GM19455 (cell line): ENCODE results near the gene NRL.
"Not testable (repeated sequence)": the region's sequence is repeated elsewhere in the genome, so short reads cannot be mapped to it uniquely, and the experiment has no call there.

Experiments used
- ATAC-seq: cut with Tn5 transposase; IDR thresholded peaks from one replicate; pipeline ENCODE4 v1.9.1; 2021; ENCODE audit not compliant: unreplicated experiment

The NRL gene

GRCh38 chr14:24127673-24128072, 12.9 kb upstream of the NRL start:
- ATAC-seq, result no peak

GRCh38 chr14:24126939-24127338, 12.2 kb upstream of the NRL start:
- no peak for ATAC-seq

GRCh38 chr14:24123424-24124417, 9.0 kb upstream of the NRL start:
- no peak for ATAC-seq

DNA sequence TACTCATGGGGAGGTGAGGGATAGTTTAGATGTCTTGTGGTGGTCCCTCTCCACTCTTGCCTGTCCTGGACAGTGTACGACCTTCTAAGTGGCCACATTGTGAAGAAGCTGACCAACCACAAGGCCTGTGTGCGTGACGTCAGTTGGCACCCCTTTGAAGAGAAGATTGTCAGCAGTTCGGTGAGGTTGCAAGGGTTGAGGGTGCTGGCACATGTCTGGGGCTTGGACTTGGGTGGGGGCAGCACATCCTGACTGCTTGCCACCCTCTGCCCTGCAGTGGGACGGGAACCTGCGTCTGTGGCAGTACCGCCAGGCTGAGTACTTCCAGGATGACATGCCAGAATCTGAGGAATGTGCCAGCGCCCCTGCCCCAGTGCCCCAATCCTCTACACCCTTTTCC, 8.1 kb upstream of the NRL start:
- ATAC-seq, result no peak

GRCh38 chr14:24122416-24122815, 7.7 kb upstream of the NRL start:
- ATAC-seq, result no peak

GRCh38 chr14:24121210-24121609, 6.5 kb upstream of the NRL start:
- ATAC-seq, result no peak

DNA sequence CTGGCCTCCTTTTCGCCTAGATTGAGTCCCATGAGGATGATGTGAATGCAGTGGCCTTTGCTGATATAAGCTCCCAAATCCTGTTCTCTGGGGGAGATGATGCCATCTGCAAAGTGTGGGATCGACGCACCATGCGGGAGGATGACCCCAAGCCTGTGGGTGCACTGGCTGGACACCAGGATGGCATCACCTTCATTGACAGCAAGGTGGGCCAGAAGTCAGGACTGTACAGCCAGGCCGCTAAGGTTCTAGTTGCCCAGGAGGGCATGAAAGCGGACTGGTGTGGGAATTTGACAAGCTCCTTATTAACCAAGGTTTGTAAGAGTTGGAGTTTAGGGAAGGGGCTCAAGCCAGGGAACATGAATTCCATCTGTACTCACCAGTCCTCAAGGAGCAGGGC, 4.9 kb upstream of the NRL start:
- ATAC-seq, result no peak

- no peak for ATAC-seq
Observed at GRCh38 chr14:24117179-24117578, 2.4 kb upstream of the NRL start.

DNA sequence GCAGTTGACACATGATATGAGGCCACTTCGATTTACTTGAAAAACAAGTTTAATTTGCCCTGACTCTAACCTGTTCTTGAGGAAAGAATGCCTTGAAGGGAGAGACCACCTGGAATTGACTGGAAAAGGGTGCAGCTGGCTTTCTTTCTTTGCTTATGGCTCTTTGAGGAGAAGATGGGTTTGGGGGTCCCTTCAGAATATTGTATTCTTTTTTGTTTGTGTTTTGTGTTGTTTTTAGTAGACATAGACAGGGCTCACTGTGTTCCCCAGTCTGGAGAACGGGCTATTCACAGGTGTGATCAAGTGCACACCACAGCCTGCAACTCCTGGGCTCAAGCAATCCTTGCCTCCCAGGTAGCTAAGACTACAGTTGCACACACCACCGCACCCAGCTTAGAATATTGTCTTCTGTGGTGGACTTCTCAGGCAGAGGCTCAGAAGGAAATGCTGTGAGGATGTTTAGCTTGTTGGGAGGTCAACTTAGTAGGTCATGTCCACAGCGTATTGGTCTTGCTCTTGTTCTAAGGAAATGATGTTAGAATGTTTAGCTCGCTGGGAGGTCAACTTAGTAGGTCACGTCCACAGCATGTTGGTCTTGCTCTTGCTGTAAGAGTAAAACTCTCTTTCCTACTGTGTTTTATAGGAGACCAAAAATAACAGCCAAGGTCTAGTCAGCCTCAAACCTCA, 1.5 kb upstream of the NRL start:
- ATAC-seq, result no peak

DNA sequence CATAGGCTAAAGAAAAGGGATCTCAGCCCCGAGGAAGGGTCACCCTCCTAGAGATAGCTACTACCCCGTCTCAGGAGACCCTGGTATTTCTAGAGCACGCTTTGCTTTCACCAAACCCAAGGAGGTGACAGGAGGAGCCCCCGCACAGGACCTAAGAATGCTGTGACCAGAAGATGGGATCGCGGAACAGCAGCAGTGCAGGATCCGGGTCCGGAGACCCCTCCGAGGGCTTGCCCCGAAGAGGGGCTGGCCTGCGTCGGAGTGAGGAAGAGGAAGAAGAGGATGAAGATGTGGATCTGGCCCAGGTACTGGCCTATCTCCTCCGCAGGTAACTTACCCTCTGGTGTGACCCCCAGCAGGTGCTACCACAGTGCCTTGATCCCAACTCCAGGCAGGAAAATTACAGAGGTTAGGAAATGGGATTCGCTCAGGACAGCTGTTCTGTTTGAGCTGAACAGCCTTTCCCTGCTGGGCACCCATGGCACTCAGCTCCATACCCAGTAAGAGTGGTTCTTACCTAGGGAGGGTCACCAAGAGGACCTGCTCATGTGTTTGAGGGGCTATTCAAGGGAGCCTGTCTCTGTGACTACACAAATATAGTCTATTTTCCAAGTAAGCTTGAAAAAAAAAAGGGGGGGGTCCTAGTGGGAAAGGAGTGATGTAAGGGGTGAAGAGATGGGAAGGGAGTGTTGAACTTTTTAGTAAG, 826 bp upstream of the NRL start:
- ATAC-seq, result no peak

DNA sequence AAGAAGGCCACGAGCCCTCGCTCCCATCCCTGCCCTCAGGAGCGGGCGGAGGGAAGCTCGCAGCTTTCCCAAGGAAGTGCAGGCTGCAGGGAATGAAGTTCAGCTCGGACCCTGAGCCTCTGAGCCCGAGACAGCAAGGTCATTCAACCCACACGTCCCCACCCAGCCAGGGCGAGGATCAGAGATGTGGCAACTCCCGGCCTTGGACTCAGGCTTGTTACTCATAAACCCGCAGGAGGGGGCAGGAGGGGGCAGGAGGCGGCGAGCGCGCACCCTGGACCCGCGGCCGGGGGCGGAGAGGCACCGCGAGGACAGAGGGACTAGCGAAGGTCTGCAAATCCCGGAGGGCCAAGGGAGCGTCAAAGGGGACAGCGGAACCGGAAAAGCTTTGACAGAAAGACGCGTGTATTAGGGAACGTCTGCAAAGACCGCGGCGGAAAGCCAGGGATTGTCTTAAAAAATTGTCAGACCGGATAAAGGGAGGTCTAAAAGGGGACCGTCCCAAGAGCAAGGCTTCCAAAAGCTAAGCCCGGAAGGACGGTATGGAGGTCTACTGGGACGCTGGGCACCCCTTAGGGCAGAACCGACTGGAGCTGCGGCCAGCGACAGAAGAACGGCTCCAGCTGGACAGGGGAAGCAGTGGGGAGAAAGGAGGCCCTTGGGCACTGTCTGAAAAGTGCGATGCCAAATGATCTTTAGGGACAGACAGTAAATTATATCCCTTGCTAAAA, 783 bp downstream of the NRL start:
- peak; percentile 32 for ATAC-seq

- no peak for ATAC-seq
Observed at GRCh38 chr14:24113379-24113800, 1.4 kb downstream of the NRL start.

- no peak for ATAC-seq
Observed at GRCh38 chr14:24110523-24110922, 4.2 kb downstream of the NRL start.

DNA sequence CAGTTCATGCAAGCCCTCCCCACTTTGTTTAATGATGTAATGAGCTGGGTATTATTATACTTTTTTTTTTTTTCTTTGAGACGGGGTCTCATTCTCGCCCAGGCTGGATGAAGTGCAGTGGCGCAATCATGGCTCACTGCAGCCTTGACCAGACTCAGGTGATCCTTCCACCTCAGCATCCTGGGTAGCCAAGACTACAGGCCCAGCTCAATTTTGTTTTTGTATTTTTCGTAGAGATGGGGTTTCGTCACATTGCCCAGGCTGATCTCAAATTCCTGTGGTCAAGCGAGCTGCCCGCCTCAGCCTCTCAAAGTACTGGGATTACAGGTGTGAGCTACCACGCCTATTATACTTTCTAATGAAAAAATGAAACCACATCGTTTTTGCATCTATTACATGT, 4.7 kb downstream of the NRL start:
- no peak for ATAC-seq

- ATAC-seq, result peak; percentile 38
Observed at GRCh38 chr14:24108336-24108874, 6.3 kb downstream of the NRL start.

GRCh38 chr14:24106672-24107271, 8.0 kb downstream of the NRL start:
- no peak for ATAC-seq

DNA sequence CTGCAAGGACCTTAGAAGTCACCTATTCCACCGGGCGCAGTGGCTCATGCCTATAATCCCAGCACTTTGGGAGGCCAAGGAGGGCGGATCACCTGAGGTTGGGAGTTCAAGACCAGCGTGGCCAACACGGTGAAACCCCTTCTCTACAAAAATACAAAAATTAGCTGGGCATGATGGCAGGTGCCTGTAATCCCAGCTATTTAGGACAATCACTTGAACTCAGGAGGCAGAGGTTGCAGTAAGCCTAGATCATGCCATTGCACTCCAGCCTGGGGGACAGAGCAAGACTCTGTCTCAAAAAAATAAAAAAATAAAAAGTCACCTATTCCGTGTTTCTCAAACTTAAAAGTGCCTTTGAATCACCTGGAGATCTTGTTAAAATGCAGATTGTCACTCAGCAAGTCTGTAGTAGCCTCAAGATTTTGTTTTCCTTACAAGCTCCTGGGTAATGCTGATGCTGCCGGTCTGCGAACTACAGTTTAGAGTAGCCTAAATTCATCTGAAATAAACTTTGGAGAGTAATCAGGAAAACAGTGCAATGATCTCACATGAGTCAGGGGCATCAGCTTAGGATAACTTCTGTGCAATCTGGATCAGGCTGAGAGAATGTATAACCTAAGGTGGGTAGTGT, 9.0 kb downstream of the NRL start:
- ATAC-seq, result not testable (repeated sequence)

GRCh38 chr14:24103451-24103850, 11.3 kb downstream of the NRL start:
- no peak for ATAC-seq

GRCh38 chr14:24102357-24103048, 12.2 kb downstream of the NRL start:
- ATAC-seq, result no peak
